Activated T-helper 1 cell treated with anti-CD3 and anti-CD28 coated beads, Interleukin-2, amount 50 U/mL, for 16 hours (primary cell): ENCODE data around the gene SYNGR2.

ENCODE experiments used
- DNase-seq, 2 donors: peaks; one replicate each; pipeline ENCODE4 v3.0.0-alpha.2; 2020; ENCODE audit warnings: low read depth in 1 of 2, low spot score in 1 of 2

Gene SYNGR2

DNA sequence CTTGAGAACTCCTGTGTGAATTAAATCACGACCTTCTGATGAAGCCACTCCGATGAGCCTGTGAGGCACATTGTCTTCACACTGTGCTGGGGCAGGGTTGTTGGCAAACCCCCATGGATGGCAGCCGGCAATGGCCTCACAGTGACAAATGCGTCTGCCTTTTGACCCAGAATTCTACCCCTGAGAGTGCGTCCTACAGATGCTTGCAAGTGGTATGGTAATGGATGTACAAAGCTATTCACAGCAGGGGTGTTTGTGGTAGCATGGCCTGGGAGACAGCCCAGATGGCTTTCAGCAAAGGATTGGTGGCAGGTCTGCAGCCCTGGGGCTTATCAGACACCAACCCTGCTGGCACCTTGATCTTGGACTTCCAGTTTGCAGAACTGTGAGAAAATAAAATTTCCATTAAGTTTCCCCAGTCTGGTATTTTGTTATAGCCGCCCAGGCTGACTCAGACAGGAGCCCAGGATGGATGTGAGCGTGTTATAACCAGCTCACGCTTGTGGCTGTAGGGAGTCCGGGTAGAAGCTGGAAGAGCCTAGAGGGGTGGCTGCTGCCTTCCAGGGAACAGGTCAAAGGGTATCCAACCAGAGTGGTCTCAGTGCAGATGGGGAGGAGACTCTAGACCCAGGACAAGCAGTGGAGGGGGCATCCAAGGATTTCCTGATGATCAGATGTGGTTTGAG lies 28.9 kb downstream of the SYNGR2 start:
- no peak for DNase-seq

DNA sequence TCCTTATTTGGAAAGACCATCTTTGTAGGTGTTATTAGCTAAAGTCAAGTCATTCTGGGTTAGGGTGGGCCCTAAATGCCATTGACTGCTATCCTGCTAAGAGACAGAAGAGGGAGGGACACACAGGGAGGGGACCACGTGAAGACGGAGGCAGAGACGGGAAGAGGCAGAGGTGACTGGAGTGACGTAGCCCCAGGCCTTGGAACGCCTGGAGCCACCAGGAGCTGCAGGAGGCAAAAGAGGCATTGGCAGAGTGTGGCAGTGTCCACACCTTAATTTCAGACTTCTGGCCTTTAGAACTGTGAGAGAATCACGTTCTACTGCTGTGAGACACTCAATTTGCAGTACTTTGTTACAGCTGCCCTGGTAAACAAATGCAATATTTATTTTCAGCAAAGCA lies 32.1 kb downstream of the SYNGR2 start:
- DNase-seq, result no peak

DNA sequence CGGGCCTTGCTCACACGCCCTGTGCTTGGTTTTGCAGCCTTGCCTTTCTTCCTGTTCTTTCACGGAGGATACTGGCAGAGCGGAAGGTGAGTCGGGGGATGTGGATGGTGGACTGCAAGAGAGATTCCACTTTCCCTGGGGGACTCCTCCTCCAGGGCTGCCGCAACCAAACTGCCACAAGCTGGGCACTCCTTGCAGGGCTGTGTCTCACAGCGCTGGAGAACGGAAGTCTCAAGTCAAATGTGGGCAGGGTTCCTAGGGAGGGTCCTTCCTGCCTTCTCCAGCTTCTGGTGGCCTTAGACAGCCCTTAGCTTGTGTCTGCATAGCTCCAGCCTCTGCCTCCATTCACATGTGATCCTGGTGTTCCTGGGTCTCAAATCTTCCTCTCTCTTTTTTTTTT lies 34.3 kb downstream of the SYNGR2 start:
- no peak for DNase-seq

DNA sequence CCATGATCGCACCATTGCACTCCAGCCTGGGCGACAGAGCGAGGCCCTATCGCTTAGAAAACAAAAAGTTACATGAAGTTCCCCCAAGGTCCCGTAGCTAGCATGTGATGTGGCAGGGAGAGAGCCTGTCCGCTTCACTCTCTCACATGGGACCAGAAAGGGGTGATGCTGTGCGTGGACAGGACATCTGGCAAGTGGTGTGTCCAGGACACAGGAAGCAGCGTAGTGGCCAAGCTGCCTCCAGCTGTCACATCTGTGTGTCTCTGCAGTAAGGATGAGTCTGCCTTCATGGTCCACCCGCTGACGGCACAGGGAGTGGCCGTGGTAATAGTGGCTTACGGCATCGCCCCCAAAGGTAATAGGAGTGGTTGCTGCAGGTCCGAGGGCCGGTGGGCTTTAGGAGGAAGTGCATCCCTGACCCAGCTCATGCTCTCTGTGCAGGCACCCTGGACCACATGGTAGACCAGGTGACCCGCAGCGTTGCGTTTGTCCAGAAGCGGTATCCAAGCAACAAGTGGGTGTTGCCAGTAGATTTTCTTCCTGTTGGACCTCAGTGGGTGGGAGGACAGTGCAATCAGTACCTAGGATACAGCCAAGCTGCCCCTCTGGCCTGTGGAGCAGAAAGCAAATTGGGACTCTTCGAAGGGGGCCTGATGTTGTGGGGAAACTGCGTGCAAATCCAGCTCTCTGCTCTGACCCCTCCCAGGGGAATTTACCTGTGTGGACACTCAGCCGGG lies 36.2 kb downstream of the SYNGR2 start:
- DNase-seq, result no peak

DNA sequence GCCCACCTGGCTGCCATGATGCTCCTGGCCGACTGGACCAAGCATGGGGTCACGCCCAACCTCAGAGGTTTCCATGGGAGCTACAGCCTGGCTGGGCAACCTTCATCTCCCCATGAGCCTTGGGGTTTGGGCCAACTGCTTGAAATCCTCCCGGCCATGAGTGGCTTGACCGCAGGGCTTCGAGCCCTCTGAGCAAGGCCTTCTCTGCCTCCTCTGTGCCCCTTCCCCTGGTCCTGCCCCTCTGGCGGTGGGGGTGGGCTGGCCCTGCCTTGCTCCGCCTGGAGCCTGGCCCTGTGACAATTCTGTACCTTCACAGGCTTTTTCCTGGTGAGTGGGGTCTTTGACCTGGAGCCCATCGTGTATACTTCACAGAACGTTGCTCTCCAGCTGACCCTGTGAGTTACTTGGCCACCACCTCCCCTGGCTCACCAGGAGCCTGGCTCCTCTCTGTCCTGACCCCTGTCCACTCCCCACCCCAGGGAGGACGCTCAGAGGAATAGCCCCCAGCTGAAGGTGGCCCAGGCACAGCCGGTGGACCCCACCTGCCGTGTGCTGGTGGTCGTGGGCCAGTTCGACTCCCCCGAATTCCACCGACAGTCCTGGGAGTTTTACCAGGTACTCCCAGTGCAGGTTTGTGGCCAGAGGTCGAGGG lies 36.9 kb downstream of the SYNGR2 start:
- DNase-seq, result no peak

DNA sequence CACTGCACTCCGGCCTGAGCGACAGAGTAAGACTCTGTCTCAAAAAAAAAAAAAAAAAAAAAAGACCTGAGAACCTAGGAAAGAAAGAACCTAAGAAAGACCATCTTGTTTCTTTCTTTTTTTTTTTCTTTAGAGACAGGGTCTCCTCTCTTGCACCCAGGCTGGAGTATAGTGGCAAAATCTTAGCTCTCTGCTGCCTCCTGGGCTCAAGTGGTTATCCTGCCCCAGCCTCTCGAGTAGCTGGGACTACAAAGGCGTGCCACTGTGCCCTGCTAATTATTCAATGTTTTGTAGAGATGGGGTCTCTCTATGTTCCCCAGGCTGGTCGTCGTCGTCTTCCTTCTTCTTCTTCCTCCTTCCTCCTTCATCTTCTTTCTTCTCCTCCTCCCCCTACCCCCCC lies 37.9 kb downstream of the SYNGR2 start:
- no peak for DNase-seq

DNA sequence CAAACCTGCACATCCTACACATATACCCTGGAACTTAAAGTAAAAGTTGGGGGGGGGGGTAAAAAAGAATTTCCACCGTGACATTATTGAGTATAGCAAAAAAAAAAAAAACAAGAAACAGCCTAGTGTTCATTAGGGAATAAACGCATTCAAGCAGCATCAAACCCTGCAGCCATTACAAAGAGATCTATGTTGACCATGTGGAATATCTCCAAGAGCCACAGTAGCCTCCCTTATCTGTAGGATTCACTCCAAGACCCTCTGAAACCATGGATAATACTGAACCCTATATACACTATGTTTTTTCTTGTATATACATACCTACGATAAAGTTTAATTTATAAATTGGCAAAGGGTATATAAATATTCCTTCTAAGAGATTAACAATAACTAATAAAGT lies 40.1 kb downstream of the SYNGR2 start:
- DNase-seq, result no peak

DNA sequence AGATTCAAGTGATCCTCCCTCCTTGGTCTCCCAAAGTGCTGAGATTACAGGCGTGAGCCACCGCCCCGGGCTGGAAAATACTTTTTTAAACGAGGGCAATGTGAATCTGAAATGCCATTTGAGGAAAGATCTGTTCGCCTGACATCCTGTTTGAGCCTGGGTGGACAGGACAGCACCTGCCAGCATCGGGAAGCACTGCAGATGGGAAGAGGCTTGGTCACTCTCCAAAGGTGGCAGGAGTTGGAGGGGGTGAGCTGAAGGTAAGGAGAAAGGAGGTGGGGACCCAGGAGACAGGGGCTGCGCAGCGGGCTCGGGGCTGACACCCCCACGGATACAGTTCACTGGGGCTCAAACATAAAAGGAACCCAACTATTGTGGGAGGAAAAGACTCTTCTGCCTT lies 41.7 kb downstream of the SYNGR2 start:
- DNase-seq, result no peak

DNA sequence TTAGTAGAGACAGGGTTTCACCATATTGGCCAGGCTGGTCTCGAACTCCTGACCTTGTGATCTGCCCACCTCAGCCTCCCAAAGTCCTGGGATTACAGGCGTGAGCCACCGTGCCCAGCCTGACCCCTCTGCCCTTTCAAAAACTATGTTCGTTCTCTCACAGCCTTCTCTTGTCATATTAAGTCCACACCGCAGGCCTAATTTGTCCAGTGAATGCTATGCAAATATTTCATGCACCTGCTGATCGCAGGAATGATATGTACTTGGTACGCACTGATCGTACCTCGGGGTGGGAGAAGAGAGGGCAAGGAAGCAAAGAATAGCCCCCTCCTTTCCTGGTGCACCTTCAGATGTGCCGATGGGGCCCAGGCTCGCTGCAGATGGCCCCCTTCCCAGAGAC lies 42.7 kb downstream of the SYNGR2 start:
- no peak for DNase-seq

DNA sequence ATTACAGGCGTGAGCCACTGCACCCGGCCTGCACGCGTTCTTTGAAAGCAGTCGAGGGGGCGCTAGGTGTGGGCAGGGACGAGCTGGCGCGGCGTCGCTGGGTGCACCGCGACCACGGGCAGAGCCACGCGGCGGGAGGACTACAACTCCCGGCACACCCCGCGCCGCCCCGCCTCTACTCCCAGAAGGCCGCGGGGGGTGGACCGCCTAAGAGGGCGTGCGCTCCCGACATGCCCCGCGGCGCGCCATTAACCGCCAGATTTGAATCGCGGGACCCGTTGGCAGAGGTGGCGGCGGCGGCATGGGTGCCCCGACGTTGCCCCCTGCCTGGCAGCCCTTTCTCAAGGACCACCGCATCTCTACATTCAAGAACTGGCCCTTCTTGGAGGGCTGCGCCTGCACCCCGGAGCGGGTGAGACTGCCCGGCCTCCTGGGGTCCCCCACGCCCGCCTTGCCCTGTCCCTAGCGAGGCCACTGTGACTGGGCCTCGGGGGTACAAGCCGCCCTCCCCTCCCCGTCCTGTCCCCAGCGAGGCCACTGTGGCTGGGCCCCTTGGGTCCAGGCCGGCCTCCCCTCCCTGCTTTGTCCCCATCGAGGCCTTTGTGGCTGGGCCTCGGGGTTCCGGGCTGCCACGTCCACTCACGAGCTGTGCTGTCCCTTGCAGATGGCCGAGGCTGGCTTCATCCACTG lies 45.8 kb downstream of the SYNGR2 start, which contains the start of gene BIRC5:
TSS of gene BIRC5 (plus strand) at position 238 of the 690 bp plus-strand sequence. CDS start at position 302, 64 bp downstream.
- peak; percentile 86 to 87 for DNase-seq

DNA sequence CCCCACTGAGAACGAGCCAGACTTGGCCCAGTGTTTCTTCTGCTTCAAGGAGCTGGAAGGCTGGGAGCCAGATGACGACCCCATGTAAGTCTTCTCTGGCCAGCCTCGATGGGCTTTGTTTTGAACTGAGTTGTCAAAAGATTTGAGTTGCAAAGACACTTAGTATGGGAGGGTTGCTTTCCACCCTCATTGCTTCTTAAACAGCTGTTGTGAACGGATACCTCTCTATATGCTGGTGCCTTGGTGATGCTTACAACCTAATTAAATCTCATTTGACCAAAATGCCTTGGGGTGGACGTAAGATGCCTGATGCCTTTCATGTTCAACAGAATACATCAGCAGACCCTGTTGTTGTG lies 46.3 kb downstream of the SYNGR2 start:
- DNase-seq, result no peak

DNA sequence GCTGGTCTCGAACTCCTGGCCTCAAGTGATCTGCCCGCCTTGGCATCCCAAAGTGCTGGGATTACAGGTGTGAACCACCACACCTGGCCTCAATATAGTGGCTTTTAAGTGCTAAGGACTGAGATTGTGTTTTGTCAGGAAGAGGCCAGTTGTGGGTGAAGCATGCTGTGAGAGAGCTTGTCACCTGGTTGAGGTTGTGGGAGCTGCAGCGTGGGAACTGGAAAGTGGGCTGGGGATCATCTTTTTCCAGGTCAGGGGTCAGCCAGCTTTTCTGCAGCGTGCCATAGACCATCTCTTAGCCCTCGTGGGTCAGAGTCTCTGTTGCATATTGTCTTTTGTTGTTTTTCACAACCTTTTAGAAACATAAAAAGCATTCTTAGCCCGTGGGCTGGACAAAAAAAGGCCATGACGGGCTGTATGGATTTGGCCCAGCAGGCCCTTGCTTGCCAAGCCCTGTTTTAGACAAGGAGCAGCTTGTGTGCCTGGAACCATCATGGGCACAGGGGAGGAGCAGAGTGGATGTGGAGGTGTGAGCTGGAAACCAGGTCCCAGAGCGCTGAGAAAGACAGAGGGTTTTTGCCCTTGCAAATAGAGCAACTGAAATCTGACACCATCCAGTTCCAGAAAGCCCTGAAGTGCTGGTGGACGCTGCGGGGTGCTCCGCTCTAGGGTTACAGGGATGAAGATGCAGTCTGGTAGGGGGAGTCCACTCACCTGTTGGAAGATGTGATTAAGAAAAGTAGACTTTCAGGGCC lies 51.2 kb downstream of the SYNGR2 start:
- no peak for DNase-seq
